Loucy (cell line): Measurements from ENCODE around the gene BROX.

Experiments used
- EZH2phosphoT487 ChIP-seq: fragments of 200-600 bp; IDR thresholded peaks from 2 replicates; pipeline ENCODE4 v1.6.1; 2018; ENCODE audit warnings: antibody characterized with exemption, mild to moderate bottlenecking, moderate library complexity, borderline replicate concordance
- TF ChIP-seq, protein P1 (sequence below): fragments of 200-600 bp; sonication (generic); conservative IDR thresholded peaks from 2 replicates; pipeline ENCODE4 v1.5.1; 2014; ENCODE audit warnings: mild to moderate bottlenecking, antibody characterized with exemption, low read length

GRCh38 chr1:222750651-222751050 lies 38.3 kb downstream of the BROX start:
- TF ChIP-seq, protein P1, sequence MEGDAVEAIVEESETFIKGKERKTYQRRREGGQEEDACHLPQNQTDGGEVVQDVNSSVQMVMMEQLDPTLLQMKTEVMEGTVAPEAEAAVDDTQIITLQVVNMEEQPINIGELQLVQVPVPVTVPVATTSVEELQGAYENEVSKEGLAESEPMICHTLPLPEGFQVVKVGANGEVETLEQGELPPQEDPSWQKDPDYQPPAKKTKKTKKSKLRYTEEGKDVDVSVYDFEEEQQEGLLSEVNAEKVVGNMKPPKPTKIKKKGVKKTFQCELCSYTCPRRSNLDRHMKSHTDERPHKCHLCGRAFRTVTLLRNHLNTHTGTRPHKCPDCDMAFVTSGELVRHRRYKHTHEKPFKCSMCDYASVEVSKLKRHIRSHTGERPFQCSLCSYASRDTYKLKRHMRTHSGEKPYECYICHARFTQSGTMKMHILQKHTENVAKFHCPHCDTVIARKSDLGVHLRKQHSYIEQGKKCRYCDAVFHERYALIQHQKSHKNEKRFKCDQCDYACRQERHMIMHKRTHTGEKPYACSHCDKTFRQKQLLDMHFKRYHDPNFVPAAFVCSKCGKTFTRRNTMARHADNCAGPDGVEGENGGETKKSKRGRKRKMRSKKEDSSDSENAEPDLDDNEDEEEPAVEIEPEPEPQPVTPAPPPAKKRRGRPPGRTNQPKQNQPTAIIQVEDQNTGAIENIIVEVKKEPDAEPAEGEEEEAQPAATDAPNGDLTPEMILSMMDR, result no peak
- TF ChIP-seq EZH2phosphoT487, result no peak
